ENCODE results near the gene RPL7L1.
"Not testable (repeated sequence)": the region's sequence is repeated elsewhere in the genome, so short reads cannot be mapped to it uniquely, and the experiment has no call there.

RPL7L1 gene

DNA sequence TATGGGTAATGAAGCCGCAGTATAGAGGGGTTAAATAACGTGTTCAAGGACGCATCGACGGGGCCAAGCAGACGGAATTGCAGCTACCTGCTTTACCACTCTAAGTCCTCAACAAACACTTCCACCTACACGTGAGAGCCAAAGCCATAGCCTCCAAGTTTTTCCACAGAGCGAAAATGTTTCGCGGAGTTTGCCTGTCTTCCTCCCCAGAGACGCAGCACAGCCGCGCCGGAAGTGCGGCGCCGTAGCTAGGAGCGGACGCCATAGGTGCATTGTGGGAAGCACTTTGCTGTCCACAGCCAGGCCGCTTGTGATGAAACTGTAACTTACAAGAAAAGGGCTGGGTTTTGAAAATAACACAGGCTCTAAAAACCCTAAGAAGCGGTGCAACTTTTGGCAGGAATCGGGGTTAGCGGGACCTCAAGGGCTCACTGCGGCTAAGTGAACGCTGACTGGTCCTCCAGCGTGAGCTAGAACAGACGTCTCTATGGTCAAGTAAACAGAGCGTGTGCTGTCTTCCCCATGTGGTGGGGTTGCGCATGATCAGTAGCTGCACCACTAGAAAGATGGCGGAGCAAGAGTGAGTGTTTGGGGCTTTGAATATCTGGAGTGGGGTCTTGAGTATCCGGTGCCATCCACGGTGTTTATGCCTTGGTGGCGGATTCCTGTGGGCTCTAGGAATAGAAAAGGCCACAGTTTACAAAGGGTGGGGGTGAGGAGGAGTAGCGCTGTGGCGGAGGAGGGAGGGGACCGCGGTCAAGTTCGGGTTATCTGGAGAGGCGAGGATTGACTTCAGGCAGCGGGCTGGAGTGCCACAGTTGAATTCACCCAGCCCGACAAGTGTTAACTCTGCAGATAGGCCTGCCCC lies at the start of gene RPL7L1:
Gene RPL7L1, plus strand, starts transcription at position 245 of the 868 bp plus-strand sequence. Its CDS starts 295 bp downstream, at position 540.
- peak; percentile 76 for DNase-seq

GRCh38 chr6:42831237-42831636 lies 48.2 kb upstream of the RPL7L1 start:
- DNase-seq, result no peak

GRCh38 chr6:42834056-42834455 lies 45.4 kb upstream of the RPL7L1 start:
- DNase-seq, result no peak

- DNase-seq, result no peak
These were observed 37.4 kb upstream of the RPL7L1 start for GRCh38 chr6:42841844-42842584.

DNA sequence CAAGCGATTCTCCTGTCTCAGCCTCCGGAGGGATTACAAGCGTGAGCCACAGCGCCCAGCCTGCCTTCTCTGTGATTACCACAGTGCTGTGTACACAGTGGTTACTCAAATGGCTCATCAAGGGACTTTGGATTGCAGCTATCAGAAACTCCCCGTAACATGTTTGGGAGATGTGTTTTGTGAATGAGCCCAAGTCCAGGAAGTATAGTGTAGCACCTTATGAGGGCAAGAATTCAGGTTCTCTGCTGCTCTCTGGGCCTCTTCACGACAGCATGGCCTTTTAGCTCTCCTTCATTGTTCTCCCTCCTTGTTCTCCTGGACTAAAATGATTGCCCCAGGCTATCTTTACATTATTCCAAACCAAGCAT lies 34.1 kb upstream of the RPL7L1 start:
- DNase-seq, result no peak

- no peak for DNase-seq
These were observed 32.9 kb upstream of the RPL7L1 start for GRCh38 chr6:42846505-42846904.

DNA sequence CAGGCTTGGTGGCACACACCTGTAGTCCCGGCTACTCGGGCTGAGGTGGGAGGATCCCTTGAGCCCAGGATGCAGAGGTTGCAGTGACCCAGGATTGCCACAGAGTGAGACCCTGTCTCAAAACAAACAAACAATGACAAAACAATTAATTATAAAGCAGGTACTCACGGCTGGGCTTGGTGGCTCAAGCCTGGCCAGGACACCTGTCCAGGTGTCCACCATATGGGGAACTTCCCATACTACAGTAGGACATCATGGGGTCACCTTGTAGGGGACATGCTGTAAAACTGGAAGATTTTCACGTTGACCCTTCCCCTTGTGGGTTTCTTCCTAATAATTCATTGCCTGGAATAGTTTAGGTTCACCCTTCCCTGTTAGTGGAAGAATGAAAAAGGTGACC lies 30.7 kb upstream of the RPL7L1 start:
- no peak for DNase-seq

- no peak for DNase-seq
These were observed 27.8 kb upstream of the RPL7L1 start for GRCh38 chr6:42851599-42851998.

DNA sequence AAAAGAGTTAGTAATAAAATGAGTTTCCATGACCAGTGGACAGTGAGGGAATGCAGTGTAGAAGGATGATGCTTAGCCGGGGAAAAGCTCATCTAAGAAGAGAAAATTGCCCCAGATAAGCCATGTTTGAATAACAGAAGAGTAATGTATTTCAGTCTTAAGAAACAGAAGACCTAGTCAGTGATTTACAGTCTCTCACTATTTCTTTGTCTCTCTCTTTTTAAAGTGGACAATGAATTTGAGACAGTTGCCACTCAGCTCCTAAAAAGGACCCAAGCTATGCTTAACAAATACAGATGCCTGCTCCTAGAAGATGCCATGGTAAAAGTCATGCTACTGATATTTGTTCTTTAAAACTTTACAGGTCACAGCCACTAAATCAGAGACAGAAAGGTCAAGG lies 19.4 kb upstream of the RPL7L1 start:
- no peak for DNase-seq

DNA sequence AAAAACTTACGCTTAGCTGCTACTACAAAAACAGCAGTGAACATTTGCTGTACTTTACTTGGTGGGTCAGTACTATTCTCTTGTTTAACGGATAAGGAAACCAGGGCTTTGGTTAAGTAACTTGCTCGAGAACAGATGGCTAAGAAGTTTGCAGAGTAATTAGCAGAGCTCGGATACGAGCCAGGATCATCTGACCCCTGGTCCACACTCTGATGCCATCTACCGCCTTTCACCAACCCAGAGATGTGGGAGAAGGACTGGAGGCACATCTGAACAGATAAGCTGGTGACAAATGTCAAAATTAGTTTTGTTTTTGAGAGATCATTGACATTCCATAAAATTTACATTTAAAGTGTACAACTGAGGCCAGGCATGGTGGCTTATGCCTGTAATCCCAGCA lies 18.9 kb upstream of the RPL7L1 start:
- no peak for DNase-seq

- no peak for DNase-seq
These were observed 14.8 kb upstream of the RPL7L1 start for GRCh38 chr6:42864602-42865001.

GRCh38 chr6:42870145-42870936 lies 9.1 kb upstream of the RPL7L1 start:
- no peak for DNase-seq

DNA sequence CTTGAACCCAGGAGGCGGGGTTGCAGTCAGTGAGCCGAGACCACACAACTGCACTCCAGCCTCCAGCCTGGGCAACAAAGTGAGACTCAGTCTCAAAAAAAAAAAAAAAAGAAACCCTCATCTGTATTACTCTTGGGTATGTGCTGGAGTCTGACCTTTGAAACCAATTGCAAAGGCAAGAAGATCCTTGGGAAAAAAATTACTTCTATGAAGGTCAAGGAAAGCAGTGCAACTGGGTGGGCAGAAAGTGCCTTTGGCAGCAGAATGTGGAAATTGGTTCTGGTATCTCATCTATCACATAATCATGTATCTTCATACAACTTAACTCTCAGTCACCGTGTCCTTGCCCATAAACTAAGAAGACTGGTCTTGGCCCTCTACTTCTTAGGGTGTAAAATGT lies 7.7 kb upstream of the RPL7L1 start:
- no peak for DNase-seq

DNA sequence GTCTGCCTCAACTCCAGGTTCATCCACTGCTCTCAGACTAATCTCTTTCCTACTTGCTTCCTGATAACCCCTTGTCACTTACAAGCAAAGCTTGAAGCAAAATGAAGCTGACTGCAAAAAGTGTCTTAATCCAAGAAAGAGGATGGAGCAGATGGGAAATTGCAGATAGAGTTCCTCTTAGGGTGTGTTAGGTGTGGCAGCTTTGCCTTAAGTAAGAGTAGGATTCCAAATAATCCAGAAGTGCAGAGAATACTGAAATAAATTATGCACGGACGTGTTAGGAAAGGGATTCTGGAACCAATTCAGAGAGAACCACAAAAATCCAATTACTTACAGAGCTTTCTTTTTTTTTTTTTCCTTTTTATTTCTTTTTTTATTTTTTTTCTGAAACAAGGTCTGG lies 6.1 kb upstream of the RPL7L1 start:
- DNase-seq, result no peak

- DNase-seq, result no peak
These were observed 1.7 kb upstream of the RPL7L1 start for GRCh38 chr6:42877695-42878094.

GRCh38 chr6:42880240-42880817 lies 913 bp downstream of the RPL7L1 start:
- not testable (repeated sequence) for DNase-seq

- not testable (repeated sequence) for DNase-seq
These were observed 1.5 kb downstream of the RPL7L1 start for GRCh38 chr6:42880871-42881270.

DNA sequence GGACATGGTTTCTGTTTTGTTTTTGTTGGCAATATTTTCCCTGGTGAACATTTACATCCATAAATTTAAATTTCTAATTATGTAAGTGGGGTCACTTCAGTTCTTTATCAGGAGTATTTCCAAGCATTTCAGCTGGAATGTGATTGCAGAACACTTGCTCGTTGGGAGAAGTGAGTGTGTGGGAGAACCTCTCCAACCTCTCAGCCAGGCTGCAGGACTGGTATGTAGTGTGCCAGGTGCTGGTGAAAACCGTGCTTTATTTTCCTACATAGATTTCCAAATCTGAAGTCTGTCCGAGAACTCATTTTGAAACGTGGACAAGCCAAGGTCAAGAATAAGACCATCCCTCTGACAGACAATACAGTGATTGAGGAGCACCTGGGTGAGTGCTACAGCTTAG lies 6.3 kb downstream of the RPL7L1 start:
- no peak for DNase-seq

DNA sequence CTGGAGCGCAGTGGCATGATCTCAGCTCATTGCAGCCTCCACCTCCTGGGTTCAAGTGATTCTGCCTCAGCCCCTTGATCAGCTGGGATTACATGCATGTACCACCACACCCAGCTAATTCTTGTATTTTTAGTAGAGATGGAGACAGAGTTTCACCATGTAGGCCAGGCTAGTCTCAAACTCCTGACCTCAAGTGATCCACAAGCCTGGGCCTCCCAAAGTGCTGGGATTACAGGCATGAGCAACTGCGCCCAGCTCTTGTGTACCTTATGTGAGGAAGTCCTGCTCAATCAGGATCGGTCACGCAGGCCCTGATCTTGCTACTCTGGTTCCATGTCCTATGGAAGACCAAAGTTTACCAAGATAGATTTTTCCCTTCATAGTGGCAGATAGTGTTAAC lies 8.8 kb downstream of the RPL7L1 start:
- DNase-seq, result not testable (repeated sequence)

- no peak for DNase-seq
These were observed 10.4 kb downstream of the RPL7L1 start for GRCh38 chr6:42889815-42890214.

- DNase-seq, result peak; percentile 89
These were observed 11.1 kb downstream of the RPL7L1 start for GRCh38 chr6:42890311-42891198.

- no peak for DNase-seq
These were observed 11.8 kb downstream of the RPL7L1 start for GRCh38 chr6:42891199-42891722.

Measured in stimulated activated CD4-positive, alpha-beta T cell treated with anti-CD3 and anti-CD28 coated beads, Interleukin-4, amount 100 ng/mL, for 1 hour (primary cell).